GM18909 (cell line): Measurements from ENCODE around the gene MAP4K2.

Experiments used
- ATAC-seq: cut with Tn5 transposase; IDR thresholded peaks from one replicate; pipeline ENCODE4 v1.9.1; 2021; ENCODE audit warnings: mild to moderate bottlenecking; ENCODE audit not compliant: unreplicated experiment, poor library complexity

MAP4K2 gene

DNA sequence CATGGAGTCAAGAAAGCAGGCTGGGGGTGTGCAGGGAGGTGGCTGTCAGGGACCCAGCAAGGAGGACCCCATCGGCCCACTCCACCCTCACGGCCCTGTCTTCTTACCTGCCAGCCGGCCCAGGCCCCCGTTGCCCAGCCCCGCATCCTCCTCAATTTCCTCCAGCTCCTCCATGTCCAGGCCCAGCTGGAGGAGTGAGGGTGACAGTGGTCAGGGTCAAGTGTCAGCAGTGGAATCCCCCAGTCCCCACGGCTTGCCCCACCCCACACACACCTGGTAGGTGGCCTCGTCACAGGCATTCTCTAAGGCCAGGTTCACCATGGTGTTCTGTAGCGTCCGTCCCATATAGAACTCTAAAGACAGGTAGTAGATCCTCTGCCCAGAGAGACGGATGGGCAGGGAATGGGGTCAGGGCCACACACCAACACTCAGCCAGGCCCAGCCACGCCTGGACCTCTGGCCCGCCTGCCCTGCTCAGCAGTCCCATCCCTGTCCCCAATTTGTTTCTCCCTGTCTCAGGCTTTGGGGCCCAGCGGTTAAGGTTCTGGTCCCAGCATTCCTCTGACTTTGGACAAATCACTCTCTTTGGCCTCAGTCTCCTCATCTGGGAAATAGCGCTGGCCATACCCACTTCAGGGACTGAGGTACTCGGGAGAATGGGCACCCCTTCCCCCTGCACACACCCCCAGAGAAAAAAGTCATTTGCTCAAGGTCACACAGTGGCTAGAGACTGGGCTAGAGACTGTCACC lies 44.5 kb downstream of the MAP4K2 start:
- no peak for ATAC-seq

DNA sequence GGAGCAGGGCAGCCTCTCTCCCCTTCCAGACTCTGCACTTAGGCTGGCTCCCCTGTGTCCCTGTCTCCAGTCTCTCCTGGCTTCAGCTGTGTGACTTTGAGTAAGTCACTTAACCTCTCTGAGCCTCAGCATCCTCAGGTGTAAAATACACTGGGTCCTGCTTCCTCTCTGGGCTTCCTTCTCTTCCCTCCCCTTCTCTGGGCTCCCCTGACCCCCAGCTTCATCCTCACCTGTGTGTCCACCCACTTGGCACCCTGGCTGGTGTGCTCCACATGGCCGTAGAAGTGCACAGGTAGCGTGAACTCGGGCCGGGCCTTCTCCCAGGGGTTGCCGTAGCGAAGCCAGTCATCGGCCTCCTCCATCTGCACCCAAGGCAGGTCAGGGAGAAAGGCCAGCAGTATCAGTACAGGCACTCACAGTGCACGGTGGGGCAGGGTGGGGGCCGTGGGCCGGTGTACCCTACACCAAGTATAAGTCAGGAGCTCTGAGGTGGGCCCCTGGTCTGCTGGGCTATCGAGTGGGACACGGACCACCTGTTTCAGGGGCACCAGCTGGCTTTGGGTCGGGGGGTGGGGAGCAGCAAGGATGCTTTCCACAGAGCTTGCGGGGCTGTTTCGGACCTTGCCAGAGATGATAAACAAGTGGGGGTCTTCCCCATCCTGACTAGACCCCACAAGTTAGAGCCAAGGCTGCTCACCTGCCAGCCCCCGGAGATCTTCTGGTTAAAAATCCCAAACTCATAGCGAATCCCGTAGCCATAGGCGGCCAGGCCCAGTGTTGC lies 45.3 kb downstream of the MAP4K2 start:
- no peak for ATAC-seq

DNA sequence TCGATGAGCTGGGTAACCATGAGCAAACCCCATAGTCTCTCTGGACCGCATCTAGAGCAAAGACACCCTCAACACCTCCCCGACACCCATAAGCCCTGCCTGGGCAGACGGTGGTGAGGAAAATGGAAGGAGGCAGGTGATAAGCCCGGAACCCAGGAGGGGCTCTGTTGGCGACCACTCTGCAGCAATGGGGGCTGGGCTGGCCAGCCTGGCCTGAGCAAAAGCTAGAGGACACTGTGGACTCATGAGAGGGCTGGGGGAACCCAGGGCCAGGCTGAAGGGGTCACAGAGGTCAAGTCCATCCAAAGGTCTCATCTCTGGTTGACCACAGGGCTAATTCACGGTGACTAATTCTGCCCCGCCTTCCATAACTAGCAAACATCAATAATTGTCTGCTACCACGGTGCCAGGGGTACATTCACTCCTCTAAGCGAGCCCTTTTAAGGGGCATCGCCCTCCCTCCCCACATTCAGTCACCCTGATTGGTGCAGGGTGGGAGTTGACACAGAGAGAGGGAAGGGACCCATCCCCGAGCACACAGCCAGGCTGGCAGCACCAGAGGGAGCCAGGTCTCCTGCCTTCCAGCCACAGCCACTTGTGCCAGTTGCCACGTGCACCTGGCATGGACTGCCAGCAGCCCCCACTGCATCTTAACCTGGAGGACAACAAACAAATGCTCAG lies 47.2 kb downstream of the MAP4K2 start:
- ATAC-seq = no peak

DNA sequence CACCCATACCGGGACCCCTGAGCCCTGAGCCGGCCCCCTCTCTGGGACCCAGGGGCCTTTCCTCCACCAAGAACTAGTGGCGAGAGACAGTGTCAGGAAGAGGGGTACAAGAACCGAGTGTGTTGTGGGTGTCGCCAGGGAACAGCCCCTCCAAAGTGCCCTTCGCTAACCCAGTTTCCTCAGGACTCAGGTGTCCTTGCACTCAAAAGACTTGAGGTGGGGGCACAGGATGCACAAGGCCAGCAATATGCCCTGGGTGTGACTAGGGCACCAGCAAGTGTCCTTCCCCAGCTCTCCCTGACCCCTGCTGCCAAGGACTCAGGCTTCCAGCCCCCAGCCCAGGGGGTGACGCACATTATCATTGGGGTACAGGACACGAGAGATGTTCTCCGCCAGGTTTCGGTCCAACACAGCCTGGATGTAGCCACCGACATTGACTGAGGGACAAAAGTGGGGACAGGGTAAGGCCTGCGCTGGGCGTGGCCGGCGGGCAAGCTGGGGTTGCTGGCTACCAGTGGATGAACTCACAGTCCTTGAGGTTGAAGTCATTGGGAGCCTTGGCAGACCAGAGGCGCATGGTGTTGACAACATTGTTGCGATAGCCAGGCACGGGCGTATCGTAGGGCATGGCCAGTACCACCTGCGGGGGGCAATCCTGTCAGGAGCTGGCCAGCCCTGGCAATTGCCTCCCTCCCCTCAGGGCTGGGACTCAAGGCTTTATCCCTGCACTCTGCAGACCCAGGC lies 47.9 kb downstream of the MAP4K2 start:
- no peak for ATAC-seq

DNA sequence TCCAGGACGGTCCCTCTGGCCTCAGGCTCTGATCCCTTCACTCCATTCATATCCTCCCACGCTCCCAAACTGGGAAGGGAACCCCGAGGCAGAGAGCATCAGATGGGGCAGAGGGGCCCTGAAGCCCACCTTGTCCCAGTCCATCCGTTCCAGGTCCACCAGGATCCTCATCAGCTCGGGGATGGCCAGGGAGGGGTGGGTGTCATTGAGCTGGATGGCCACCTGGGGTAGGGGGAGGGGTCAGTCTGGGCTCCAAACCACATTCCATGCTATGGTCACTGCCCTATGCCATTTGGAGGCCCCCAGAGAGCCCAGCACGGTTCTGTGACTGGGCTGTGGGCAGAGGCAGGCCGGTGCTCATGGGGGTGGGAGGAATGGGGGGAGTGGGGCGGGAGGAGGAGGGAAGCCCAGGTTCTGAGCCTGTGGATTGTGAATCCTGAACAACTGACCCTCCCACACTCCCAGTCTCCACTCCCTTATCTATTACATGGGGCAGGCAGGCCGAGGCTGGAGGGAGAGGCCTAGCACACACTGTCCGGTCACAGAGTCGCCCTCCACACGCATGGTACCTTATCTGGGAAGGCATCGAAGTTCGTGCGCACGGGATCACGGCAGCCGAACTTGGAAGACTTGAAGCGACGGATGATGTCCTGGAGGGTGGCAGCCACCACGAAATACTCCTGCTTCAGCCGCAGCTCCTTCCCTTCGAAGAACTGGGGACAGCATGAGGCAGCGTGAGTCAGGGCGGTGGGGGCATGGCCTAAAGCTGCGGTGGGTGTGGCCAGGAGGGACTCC lies 48.7 kb downstream of the MAP4K2 start:
- ATAC-seq = no peak

DNA sequence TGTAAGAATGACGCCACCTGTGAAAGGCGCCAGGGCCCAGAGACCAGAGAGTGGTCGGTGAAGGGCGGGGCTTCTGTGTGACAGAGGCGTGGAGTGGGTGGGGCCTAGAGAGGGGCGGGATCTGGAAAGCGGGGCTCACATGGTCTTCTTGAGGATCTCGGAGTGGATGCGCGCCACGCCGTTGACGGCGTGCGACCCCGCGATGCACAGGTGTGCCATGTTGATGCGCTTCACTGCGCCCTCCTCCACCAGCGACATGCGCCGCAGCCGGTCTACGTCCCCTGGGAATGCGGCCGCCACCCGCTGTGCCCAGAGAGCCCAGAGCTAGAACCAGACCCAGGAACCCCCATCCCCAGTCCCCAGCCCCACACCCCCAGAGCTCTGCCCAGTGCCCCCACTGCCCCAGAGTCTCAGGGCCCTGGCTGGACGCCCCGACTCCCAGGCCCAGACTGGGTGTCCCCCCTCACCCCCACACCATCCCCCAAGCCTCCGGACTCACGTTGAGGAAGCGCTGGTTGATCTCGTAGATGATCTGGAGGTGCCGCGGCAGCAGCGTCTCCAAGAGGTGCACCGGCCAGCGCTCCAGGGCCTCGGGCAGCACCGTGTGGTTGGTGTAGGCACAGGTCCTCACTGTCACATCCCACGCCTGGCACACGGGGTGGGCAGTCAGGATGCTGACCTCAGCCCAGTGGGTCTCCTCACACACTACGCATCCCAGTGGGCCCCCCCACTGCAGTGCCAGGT lies 49.5 kb downstream of the MAP4K2 start:
- ATAC-seq = no peak

DNA sequence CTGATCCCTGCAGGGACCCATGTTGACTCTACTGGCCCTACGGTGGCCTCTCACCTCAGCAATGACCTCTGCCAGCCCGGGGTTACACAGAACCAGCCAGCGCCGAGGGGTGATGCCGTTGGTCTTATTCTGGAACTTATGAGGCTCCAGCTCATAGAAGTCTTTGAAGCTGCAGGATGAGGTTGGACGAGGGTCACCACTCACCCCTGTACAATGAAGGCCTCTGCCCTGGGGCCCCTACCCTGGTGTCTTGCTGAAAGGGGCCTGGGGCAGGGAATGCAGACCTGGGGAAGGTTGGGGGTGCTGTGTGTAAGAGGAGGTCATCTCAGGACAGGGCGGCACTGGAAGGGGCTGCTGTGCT lies 50.0 kb downstream of the MAP4K2 start:
- no peak for ATAC-seq

DNA sequence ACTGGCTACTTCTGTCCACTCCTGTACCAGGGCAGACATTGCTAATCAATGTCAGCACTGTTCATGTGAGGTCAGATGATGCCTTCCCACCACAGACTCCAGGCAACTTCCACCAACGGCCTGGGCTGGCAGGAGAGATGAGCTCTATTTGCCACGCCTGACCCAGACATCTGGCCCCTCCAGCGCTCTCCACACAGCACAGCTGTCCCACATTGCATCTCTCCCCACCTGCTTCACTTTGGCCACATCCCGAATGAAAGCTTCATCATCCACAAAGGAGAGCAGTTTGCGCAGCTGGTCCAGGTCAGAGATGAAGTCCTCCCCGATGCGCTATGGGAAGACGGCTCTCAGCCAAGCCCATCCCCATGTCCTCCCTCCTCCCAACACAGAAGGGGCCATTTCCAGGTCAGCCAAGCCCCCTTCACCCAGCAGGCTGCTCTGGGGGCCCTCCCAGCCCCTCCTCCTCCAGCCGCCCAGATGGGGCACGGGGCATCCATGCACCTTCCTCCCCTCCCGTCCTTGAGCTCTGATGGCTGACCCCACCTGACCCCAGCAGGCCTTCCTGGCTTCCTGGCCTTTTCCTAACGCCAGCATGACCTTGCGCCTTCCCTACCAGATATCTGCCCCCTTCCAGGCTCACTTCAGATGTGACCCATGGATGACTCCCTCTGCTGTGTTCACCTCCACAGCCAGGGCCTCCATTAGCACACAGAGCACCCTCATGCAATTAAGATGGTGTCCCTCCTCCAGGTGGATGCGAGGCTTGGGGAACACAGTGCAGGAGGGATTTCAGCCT lies 50.6 kb downstream of the MAP4K2 start:
- ATAC-seq = no peak

DNA sequence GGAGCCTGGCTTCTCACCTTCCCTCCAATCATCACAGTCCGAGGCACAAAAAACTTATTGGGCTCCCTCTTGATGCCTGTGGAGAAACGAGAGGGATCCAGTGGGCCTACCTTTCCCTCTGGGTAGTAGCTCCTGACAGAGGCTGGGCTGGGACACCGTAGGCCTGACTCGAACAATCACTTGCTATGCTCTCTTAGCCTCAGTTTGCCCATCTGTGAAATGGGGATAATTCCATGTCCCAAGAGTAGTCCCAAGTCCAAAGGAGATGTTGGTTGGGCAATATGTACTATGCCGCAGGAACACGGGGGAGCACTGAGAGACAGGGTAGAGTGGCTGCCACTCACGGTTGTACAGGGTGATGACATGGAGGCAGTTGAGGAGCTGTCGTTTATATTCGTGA lies 51.4 kb downstream of the MAP4K2 start:
- ATAC-seq = no peak

DNA sequence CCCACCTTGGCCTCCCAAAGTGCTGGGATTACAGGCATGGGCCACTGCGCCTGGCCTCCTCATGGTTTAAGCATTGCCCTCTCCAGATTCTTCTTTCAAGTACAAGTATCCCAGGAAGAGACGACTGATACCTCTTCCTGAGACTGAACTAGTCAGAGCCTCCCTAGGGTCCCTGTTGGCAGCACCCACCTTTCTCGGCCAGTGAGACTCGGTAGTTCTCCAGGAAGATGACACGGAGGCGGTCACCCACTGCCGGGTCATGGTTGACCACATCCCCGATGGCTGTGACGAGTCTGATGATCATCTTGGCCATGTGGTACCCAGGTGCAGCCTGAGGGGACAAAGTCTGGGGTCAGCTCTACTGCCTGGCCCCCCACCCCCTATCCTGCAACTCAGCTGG lies 51.9 kb downstream of the MAP4K2 start:
- ATAC-seq = no peak

DNA sequence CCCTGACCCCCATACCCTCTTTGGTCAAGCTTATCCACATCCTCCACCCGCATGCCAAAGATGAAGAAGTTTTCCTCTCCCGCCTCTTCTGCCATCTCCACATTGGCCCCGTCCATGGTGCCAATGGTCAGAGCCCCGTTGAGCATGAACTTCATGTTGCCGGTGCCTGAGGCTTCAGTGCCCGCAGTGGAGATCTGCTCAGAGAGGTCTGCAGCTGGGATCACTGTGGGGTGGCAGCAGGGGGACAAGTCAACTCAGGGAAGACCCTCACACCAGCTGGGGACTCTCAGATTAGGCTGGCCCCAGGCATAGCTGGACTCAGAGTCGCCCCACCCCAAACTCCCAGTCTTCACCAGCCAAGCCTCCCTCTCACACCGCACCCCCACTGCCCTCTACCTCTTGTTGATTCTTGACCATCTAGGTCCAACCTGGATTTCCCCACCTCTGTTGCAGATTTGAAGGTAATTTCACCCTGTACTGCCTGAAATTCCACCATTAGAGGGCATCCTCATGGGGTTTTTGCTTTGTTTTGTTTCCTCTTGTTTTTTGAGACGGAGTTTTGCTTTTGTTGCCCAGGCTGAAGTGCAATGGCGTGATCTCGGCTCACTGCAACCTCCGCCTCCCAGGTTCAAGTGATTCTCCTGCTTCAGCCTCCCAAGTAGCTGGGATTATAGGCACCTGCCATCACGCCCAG lies 52.5 kb downstream of the MAP4K2 start:
- no peak for ATAC-seq

DNA sequence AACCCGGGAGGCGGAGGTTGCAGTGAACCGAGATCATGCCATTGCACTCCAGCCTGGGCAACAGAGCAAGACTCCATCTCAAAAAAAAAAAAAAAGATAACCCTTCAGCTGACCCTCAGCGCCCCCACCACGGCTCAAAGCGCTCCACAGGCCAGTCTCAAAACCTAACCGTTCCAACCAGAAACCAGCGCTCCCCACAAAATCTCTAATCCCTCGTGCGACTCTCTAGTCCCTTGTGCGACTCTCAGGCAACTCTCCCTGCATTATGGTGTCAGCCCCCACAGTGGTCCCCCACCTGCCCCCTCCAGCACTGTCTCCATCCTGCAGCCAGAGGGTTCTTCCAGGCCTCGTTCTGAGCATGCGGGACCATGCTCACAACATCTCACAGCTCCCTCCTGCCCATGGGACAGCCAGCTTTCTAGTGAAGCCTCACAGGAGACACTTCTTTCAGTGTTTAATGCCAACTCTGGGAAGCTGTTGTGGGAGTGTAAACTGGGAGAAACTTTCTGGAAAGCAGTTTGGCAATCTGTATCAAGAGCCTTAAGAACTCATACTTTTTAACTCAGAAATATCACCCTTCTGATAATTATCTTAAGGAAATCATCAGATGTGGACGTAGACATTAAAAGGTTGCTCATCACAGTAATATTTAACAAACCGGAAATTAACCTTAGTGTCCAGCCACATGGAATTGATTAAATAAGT lies 54.9 kb downstream of the MAP4K2 start:
- ATAC-seq = no peak

DNA sequence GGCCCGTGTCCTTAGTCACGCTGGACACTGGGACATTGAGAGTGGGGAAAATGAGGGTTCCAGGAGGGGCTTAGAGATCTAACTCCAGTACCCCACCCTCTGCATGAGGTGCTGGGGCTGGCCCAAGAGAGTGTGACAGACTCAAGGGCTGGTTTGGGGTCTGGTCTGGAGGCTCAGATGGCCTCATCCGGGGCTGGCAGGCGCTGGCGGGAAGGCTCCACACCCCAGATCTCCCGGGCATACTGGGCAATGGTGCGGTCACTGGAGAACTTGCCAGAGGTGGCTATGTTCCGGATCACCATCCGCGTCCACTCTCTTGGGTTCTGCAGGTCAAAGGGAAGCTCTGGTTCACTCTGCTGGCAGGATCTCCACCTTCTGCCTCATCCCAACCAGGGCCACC lies 56.5 kb downstream of the MAP4K2 start:
- no peak for ATAC-seq

DNA sequence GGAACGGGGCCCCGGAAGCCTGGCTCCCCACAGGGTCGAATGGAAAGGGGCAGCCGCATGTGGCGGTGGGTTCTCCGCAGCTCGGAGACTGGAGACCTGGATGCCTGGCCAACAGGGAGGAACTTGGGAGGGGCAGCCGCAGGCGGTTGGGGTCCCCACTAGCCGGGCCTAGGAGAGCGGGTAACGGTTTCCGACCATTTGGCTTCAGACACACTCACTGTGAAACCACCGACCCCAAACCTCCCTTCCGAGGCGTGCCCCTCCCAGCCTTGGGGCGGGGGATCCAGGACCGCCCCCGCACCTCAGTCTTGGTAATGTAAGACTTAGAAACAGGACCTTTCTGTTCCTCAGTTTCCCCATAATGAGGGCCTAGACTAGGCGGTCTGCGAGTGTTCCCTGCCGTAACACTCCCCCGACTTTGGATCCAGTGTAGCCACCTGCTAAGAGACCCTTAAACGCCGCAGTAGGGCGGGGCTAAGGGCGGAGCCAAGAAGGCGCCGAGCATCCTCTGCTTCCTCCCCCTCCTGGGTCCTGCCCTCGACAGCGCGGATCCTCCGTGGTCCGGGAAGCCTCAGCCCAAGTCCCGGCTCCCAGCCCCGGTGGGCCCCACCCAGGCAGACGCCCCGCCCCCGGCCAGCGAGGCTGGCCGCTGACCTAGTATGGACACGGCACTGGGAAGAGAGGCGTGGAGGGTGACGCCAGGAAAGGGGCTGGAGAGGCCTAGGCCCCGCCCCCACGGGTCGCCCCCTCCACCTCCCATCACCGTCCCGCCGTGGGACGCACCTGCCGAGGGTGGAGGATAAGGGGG lies 57.3 kb downstream of the MAP4K2 start:
- ATAC-seq = peak; percentile 35

DNA sequence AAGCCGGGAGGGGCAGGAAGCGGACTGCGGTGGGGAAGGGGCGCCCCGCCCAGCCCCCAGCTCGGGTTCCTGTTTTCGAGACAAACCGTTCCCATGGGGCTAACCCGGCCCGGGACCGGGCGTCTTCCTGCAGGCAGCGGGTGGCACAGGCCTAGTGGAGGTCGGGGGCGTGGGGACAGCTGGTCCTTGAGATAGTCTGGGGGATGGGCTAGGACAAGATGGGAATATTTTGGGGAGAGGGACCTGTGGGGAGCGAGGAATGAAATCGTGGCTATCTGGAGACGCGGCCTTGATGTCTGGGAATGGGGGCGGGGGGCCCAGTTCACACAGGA lies 57.9 kb downstream of the MAP4K2 start:
- peak; percentile 30 for ATAC-seq

DNA sequence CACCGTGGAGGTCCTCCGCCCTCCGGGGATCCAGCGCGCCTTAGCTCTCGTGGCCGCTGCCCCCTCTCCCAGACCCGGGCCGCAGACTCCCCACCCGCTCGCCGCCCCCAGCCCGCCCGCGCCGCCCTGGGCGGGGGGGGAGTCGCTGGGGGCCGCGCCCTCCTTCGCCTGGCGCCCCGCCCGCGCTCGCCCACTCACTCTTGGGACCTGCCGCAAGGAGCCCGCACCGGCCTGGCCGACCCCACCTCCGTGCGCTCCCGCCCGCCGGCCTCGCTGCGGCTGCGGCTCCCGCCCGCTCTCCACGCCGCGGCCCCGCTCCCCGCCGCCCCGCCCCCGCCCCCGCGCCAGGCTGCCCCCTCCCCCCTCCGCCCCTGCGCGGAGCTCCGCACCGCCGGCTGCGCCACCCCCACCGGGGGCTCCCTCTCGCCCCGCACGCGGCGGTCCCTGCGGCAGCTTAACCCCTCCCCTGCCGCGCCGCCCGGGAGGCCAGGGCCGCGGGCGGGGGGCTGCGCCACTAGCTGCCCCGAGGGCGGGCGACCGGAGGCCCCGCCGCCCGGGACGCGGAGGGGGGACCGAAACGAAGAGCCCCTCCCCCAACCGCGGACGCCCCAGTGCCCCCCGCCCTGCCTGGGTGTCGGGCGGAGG lies 58.3 kb downstream of the MAP4K2 start:
- no peak for ATAC-seq
